Choroid plexus epithelial cell (primary cell): ENCODE results near the gene SEMA4B.

Experiments
- DNase-seq: peaks from one replicate; pipeline ENCODE4 v3.0.0-alpha.2; 2010; ENCODE audit warnings: low read depth
- H3K4me3 ChIP-seq: 2 replicates; pipeline ENCODE4 v1.5.1; 2011; ENCODE audit warnings: low read depth, mild to moderate bottlenecking, control low read depth, low read length, moderate library complexity
- TF ChIP-seq, protein P1 (sequence below): conservative IDR thresholded peaks from 2 replicates; pipeline ENCODE4 v1.5.1; 2011; ENCODE audit warnings: low read depth, mild to moderate bottlenecking, control low read depth, inconsistent platforms, low read length, moderate library complexity

The SEMA4B gene

DNA sequence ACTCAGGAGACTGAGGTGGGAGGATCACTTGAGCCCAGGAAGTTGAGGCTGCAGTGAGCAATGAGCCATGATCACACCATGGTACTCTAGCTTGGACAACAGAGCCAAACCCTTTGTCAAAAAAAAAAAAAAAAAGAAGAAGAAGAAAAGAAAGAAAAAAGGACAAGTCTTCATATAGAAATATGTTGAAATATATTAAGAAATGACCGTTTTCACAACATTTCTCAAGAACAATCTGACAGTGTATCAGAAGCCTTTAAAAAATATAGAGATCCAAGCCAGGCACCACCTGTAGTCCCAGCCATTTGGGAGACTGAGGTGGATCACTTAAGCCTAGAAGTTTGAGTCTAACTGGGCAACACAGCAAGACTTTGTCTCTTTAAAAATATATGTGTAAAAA lies 29.5 kb upstream of the SEMA4B start:
- TF ChIP-seq, protein P1, sequence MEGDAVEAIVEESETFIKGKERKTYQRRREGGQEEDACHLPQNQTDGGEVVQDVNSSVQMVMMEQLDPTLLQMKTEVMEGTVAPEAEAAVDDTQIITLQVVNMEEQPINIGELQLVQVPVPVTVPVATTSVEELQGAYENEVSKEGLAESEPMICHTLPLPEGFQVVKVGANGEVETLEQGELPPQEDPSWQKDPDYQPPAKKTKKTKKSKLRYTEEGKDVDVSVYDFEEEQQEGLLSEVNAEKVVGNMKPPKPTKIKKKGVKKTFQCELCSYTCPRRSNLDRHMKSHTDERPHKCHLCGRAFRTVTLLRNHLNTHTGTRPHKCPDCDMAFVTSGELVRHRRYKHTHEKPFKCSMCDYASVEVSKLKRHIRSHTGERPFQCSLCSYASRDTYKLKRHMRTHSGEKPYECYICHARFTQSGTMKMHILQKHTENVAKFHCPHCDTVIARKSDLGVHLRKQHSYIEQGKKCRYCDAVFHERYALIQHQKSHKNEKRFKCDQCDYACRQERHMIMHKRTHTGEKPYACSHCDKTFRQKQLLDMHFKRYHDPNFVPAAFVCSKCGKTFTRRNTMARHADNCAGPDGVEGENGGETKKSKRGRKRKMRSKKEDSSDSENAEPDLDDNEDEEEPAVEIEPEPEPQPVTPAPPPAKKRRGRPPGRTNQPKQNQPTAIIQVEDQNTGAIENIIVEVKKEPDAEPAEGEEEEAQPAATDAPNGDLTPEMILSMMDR = no peak
- no peak overlapping the region for H3K4me3 ChIP-seq
- DNase-seq = no peak

DNA sequence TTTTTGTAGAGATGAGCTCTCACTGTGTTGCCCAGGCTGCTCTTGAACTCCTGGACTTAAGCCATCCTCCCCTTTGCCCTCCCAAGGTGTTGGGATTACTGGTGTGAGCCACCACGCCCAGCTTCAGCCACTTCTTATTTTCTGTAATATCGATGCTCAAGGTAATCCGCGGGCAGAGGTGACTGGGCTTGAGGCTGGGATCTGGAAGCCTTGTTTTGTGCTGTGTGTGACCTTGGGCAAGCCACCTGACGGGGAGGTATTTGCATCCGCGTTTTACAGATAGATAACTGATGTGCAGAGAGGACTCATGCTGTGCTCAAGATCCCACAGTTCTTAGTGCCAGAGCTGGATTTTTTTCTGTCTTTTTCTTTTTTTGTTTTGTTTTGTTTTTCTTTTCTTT lies 27.8 kb upstream of the SEMA4B start:
- DNase-seq = peak; percentile 27
- no peak overlapping the region for H3K4me3 ChIP-seq
- TF ChIP-seq, protein P1 = no peak

DNA sequence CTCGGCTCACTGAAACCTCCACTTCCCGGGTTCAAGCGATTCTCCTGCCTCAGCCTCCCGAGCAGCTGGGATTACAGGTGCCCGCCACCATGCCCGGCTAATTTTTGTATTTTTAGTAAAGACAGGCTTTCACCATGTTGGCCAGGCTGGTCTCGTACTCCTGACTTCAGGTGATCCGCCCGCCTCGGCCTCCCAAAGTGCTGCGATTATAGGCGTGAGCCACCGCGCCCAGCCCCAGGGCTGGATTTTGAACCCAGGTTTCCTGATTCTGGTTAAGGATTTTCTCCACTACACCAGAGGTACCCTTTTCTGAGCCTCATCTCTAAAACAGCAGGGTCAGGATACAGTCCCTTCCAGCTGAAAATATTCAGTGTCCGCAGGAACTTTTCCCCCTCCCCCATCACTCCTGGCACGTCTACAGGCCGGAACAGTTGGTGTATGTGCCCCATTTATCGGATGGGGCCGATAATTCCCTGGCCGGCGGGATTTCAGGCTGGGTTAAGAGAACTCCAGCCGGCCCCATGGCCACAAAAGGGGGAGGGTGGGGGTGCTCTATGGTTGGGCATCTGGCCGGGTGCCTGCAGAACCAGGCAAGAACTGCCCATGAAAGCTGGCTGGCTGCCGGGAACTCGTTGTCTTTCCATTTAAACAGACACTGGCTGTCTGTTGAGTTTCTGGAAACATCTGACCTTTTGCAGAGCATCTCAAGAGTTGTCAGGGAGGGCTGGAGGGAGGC lies 26.8 kb upstream of the SEMA4B start:
- DNase-seq = peak; percentile 64
- peak overlapping the region; percentile 18 for H3K4me3 ChIP-seq
- TF ChIP-seq, protein P1 = no peak

DNA sequence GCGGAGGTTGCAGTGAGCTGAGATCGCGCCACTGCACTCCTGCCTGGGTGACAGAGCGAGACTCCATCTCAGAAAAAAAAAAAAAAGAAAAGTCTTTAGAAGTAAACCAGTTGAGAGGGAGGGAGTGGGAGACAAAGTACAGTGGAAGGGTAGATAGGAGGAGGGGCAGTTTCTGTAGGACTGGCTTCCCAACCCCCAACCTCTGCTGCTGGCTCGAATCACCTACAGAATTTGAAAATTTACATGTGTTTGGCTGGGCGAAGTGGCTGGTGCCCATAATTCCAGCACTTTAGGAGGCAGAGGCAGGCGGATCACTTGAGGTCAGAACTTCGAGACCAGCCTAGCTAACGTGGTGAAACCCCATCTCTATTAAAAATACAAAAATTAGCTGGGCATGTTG lies 24.1 kb upstream of the SEMA4B start:
- TF ChIP-seq, protein P1 = no peak

DNA sequence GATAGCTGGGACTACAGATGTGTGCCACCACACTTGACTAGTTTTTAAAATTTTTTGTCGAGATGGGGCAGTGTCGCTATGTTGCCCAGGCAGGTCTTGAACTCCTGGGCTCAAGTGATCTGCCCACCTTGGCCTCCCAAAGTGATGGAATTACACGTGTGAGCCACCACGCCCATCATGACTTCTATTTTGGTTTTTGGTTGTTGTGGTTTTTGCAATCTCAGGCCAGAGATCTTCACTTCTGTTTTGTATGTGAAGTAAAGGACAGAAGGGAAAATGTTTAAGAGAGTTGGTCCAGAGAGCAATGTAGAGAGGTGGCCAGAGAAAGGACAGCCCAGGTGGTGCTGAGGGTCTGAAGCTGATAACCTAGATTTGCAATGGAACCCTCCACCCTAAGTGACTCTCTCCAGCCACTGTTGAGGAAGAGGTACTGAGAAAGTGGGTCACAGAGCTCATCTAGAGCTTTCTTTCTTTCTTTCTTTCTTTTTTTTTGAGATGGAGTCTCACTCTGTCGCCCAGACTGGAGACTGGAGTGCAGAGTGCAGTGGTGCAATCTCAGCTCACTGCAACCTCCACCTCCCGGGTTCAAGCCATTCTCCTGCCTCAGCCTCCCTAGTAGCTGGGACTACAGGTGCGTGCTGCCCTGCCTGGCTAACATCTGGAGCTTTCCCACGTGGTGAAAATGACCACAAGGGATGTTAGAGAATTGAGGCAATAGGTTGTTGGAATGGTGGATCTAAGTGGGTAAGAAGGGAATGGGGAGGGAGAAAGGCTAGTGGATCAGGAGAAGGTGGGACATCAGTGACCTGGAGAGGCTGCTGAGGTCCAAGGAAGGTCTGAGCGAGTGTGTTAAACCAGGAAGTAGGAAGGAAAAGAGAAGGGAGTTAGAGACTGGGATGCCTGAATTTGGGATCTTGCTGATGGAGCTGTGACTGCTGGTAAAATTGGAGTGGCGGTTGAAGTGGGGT lies 22.4 kb upstream of the SEMA4B start:
- TF ChIP-seq, protein P1 = no peak
- DNase-seq = no peak
- no peak overlapping the region for H3K4me3 ChIP-seq

More for the DNA sequence above, 24.1 kb upstream of the SEMA4B start:
- DNase-seq = no peak
- no peak overlapping the region for H3K4me3 ChIP-seq

DNA sequence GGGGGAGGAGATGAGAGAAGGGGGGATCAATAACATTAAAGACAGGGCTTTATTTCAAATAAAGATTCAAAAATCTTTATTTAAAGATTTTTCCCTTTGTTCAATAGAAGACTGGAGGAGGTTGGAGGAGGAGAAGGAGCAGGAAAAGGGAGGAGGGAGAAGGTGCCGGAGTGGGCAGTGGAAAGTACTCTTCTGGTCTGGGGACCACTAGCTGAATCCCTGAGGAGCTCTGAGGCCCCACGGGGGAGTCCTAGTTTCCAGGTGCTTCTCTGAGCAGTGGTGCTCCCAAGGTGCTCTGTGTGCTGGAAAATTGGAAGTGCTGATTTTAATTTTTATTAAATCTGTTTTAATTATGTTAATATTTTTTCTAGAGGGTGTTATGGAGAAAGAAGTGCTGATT lies 19.4 kb upstream of the SEMA4B start:
- no peak for DNase-seq
- TF ChIP-seq, protein P1 = no peak
- no peak overlapping the region for H3K4me3 ChIP-seq
